SH-SY5Y (cell line): ENCODE data around the gene TMOD2.
A peak's percentile ranks its signal among the peaks of the same experiment; 100 is the strongest.

ENCODE experiments used
- GATA2 ChIP-seq: IDR thresholded peaks from 2 replicates; pipeline ENCODE4 v1.6.1; 2011; ENCODE audit warnings: mild to moderate bottlenecking, low read depth, low read length
- GATA3 ChIP-seq: IDR thresholded peaks from 2 replicates; pipeline ENCODE4 v1.6.1; 2011; ENCODE audit warnings: low read depth, mild to moderate bottlenecking, low read length, moderate library complexity

The TMOD2 gene

GRCh38 chr15:51776952-51777569 is 25.7 kb downstream of the TMOD2 start:
- TF ChIP-seq GATA2 (no peak), GATA3 (no peak)

- TF ChIP-seq GATA3, result no peak
- no peak for TF ChIP-seq GATA2
Measured at GRCh38 chr15:51780636-51781035, 29.2 kb downstream of the TMOD2 start.

- TF ChIP-seq GATA3 (no peak), GATA2 (no peak)
Measured at GRCh38 chr15:51781506-51781905, 30.1 kb downstream of the TMOD2 start.

- no peak for TF ChIP-seq GATA3
- no peak for TF ChIP-seq GATA2
Measured at GRCh38 chr15:51782357-51782896, 31.0 kb downstream of the TMOD2 start.

GRCh38 chr15:51783967-51784366 is 32.6 kb downstream of the TMOD2 start:
- TF ChIP-seq GATA2, result no peak
- no peak for TF ChIP-seq GATA3

DNA sequence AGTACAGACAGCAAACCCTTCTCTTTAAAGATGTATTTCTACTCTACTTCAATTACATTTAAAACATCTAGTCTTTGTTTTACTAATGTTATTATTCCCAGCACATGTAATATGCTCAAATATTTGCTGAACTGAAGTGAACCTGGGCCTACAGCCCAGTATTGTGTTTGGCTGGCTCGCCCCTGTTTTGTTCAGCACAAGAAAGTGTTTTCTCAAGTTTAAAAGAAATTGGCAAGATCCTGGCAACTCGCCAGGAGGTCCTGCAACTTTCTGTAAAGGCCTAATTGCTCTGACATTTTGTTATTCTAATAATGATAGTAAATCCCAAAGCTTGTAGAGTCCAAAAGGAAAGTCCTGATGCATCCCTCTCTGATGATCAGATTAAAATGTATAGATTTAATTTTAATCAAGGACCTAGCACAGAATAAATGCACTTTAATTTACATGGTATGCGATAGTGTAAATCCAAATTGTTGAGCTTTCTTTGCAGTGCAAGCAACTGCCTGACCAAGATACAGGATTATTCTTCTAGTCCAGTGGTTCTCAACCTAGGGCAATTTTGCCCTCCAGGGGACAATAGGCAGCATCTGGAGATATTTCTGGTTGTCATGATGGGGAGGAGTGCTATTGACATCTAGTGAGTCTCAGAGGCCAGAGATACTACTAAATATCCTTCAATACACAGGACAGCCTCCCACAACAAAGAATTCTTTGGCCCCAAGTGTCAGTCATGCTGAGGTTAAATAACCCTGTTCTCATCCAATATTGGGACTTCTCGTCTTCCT is 42.3 kb downstream of the TMOD2 start:
- TF ChIP-seq GATA2, result no peak
- no peak for TF ChIP-seq GATA3

DNA sequence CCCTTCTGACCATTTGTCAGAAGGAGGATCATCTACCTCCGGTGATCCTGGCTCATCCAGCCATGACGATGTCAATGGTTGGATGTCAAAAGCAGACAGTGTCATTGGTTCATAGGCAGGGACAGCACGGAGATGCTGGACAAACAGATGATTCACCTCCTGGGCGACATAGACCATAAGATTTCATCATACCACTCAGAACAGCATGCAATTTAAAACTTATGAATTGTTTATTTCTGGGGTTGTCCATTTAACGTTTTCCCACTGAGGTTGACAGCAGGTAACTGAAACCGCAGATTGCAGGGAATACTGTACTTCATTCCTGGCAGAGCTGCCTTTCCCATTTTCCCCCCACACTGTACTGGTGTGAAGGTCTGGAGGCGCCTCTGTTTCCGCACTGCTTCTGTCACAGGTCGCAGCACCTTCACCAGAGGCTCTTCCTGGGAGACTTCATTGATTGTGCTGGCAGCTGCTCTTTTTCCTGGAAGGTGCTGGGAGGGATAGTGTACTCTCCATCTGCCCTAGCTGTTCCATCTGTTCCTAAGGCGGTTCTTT is 45.5 kb downstream of the TMOD2 start:
- TF ChIP-seq GATA3, result no peak
- no peak for TF ChIP-seq GATA2

- TF ChIP-seq GATA3 (no peak), GATA2 (no peak)
Measured at GRCh38 chr15:51798281-51798680, 46.9 kb downstream of the TMOD2 start.

- TF ChIP-seq GATA3 (no peak), GATA2 (peak; percentile 65; the same call in 1 of the 2 replicates)
Measured at GRCh38 chr15:51799282-51800252, 48.2 kb downstream of the TMOD2 start.

DNA sequence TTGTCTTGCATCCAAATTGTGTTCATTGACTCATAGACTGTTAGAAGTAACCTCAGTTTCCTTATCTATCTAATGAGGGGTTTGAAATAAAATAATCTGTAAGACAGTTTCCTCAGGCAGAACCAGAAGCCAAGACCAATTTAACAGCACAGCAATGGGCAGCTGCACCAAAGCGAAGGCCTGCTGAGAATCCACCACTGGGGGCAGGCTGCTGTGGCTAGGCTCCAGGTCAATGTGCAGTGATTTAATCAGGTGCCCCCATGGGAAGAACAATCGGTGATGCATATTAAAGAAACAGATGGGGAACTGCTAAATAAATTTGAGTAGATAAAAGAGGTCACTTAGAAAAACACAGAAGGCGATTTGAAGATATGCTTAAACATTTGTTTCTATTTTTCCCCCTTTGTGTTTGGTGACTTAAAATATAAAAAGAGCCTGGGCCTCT is 50.0 kb downstream of the TMOD2 start:
- TF ChIP-seq GATA2 (peak; percentile 81), GATA3 (peak; percentile 75)

GRCh38 chr15:51802593-51802992 is 51.2 kb downstream of the TMOD2 start:
- TF ChIP-seq GATA3, result no peak
- TF ChIP-seq GATA2, result no peak

DNA sequence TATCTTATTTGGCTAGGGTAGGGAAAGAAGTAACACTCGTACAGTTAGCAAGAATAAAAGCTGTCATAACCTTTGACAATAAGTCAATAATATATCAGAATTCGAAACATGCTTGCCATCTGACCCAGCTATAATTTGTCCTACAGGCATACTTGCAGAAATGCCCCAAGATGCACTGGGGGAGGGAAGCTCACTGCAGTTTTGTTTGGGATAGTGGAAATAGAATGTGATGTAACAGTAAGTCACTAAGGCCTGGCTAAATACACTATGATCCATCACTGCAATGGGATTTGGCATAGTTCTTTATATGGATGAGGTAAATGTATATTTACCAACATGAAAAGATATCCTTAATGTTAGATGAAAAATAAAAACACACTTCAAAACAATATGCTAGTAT is 52.6 kb downstream of the TMOD2 start:
- TF ChIP-seq GATA3, result no peak

DNA sequence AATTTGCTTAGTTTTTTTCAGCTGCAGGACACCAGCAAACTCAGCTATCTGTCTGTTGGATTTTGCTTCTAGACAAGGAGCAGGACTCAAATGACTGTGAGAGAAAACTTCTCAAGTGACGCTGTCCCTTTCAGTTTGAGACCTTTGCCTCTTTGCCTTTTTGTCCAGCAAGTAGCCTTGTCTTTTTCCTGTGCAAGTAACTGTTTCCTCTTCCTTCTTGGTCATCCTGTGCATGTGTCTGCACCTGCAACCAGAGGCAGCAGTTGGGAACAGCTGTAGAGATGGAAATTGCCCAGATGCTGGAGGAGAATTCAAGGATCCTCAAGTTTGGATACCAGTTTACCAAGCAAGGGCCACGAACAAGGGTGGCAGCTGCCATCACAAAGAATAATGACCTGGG is 54.7 kb downstream of the TMOD2 start:
- TF ChIP-seq GATA2, result no peak
- no peak for TF ChIP-seq GATA3

GRCh38 chr15:51809457-51809856 is 58.1 kb downstream of the TMOD2 start:
- TF ChIP-seq GATA2 (no peak), GATA3 (no peak)

DNA sequence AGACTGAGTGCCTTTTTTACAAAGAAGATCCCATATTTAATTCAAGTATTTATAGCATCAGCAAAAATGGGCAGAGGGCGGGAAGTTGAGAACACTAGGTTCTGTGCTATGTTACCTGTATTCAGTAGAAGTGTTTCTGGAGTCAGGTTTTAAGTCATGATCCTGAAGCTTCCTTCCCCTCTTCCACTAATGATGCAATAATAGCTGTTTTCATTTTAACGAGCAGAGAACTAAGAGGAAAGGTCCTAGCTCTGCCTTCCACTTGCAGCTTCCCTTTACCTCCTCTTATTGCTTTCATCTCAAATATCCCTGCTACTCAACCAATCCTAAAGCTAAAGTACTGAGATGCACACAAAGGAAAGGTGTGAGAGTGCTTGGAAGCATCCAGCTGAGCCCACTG is 61.2 kb downstream of the TMOD2 start:
- TF ChIP-seq GATA2, result no peak
- TF ChIP-seq GATA3, result no peak
